K562 (cell line): Measurements from ENCODE around the gene RNF112. TPM values are rescaled to one million over a fixed set of nuclear protein-coding genes. Genes with fewer than 3 reads are reported as not detected.
A peak's percentile ranks its signal among the peaks of the same experiment; 100 is the strongest.

ENCODE experiments used
- ATAC-seq: fragments of 200-7000 bp; cut with Tn5 transposase; 3 replicates; pipeline ENCODE4 v1.9.1; 2020; ENCODE audit warnings: moderate library complexity
- BruUV-seq: library from RNA; stranded (reverse); fragments of 400-500 nt; replicated peaks from 2 replicates; lab custom pipeline; 2021; lab: Mats Ljungman, UMichigan
- CTCF ChIA-PET: fragments of 300-600 bp; formaldehyde crosslinking; extraction: SDS; loops from one replicate; lab custom pipeline; 2021; ENCODE audit warnings: low intra/inter-chr PET ratio; lab: Yijun Ruan, JAX
- POLR2A ChIA-PET: fragments of 300-600, 350-650 bp; sonication (Branson Sonifier 250); formaldehyde crosslinking; extraction: SDS; loops from one replicate; lab custom pipeline; 2021; ENCODE audit warnings: antibody characterized with exemption, inconsistent platforms; lab: Yijun Ruan, JAX
- DNase-seq, 4 experiments: peaks; one replicate each; pipeline versions ENCODE4 v3.0.0 to v3.0.0-alpha.2; 2011 to 2018; ENCODE audit warnings: low spot score in 3 of 4, mixed read lengths in 3 of 4; ENCODE audit errors: extremely low read depth in 1 of 4
- FAIRE-seq: peaks from 2 replicates; lab custom pipeline; 2011; peaks lifted over from hg19 to GRCh38; lab: Jason Lieb, UNC
- H2AFZ ChIP-seq: 2 replicates; pipeline ENCODE4 v1.6.0; 2011; ENCODE audit warnings: low read depth, low read length, control low read depth, inconsistent platforms
- H3K27ac ChIP-seq: fragments of 200-600 bp; 3 replicates; pipeline ENCODE4 v1.8.0; 2011; ENCODE audit warnings: low read depth, mild to moderate bottlenecking, control low read depth, inconsistent platforms, low read length, moderate library complexity, mixed read lengths; ENCODE audit errors: extremely low read depth
- H3K27me3 ChIP-seq, 2 experiments: fragments of 300-600 bp in 1 of 2; 2 replicates in 1 of 2; 3 replicates in 1 of 2; pipeline versions ENCODE4 v1.6.0 to v1.8.0; 2011; ENCODE audit warnings: inconsistent platforms in 2 of 2, low read length in 2 of 2, mild to moderate bottlenecking in 1 of 2, mixed read lengths in 1 of 2, moderate library complexity in 1 of 2; ENCODE audit not compliant: control insufficient read depth in 2 of 2, insufficient read depth in 2 of 2
- H3K36me3 ChIP-seq: fragments of 300-600 bp; 3 replicates; pipeline ENCODE4 v1.8.0; 2011; ENCODE audit warnings: mild to moderate bottlenecking, low read length, inconsistent platforms; ENCODE audit not compliant: control insufficient read depth, insufficient read depth
- H3K4me1 ChIP-seq, 2 experiments: fragments of 200-600 bp in 1 of 2; replicated peaks in 1 of 2; 2 replicates in 1 of 2; 3 replicates in 1 of 2; pipeline versions ENCODE4 v1.5.1 to v1.8.0; 2011; ENCODE audit warnings: inconsistent platforms in 2 of 2, low read length in 2 of 2, mild to moderate bottlenecking in 1 of 2, mixed read lengths in 1 of 2, moderate library complexity in 1 of 2; ENCODE audit not compliant: control insufficient read depth in 2 of 2, insufficient read depth in 2 of 2
- H3K4me2 ChIP-seq: 2 replicates; pipeline ENCODE4 v1.6.1; 2011; ENCODE audit warnings: low read length, control low read depth, inconsistent platforms, mixed read lengths; ENCODE audit not compliant: insufficient read depth
- H3K4me3 ChIP-seq: fragments of 200-600 bp; sonication (generic), shearing (Covaris generic); 2 replicates; pipeline ENCODE4 v1.5.1; 2016; ENCODE audit warnings: control low read depth, inconsistent platforms
- H3K79me2 ChIP-seq: fragments of 200-600 bp; 3 replicates; pipeline ENCODE4 v1.8.0; 2011; ENCODE audit warnings: low read length, inconsistent platforms; ENCODE audit not compliant: control insufficient read depth, insufficient read depth
- H3K9ac ChIP-seq, 2 experiments: 2 replicates each; pipeline versions ENCODE4 v1.6.0 to v1.6.1; 2011; ENCODE audit warnings: low read depth in 2 of 2, low read length in 2 of 2, control low read depth in 1 of 2, inconsistent platforms in 1 of 2, mild to moderate bottlenecking in 1 of 2, mixed read lengths in 1 of 2; ENCODE audit not compliant: insufficient read depth in 1 of 2
- H3K9me1 ChIP-seq: one replicate; pipeline ENCODE4 v1.6.0; 2011; ENCODE audit warnings: inconsistent platforms, mild to moderate bottlenecking, low read length, moderate library complexity; ENCODE audit not compliant: control insufficient read depth, insufficient read depth
- H3K9me3 ChIP-seq: replicated peaks from 2 replicates; pipeline ENCODE4 v1.5.1; 2011; ENCODE audit warnings: low read depth, low read length, inconsistent platforms; ENCODE audit not compliant: control insufficient read depth, insufficient read depth
- H4K20me1 ChIP-seq: replicated peaks from 2 replicates; pipeline ENCODE4 v1.6.1; 2011; ENCODE audit warnings: low read length, inconsistent platforms, mixed read lengths; ENCODE audit not compliant: control insufficient read depth, insufficient read depth
- CBX1 ChIP-seq: sonication (generic); IDR thresholded peaks from 2 replicates; pipeline ENCODE4 v1.6.1; 2016; ENCODE audit warnings: antibody characterized with exemption, low read depth, mild to moderate bottlenecking
- HNRNPLL ChIP-seq: fragments of 200-400 bp; formaldehyde crosslinking; IDR thresholded peaks from 2 replicates; pipeline ENCODE4 v1.6.1; 2017; ENCODE audit warnings: low read length, low read depth, mild to moderate bottlenecking; ENCODE audit not compliant: poor library complexity, severe bottlenecking
- MCM7 ChIP-seq, 2 experiments: fragments of 450-650 bp; IDR thresholded peaks; 2 replicates each; pipeline ENCODE4 v1.6.1; 2016 to 2018
- POLR3A ChIP-seq: IDR thresholded peaks from 2 replicates; pipeline ENCODE4 v1.6.1; 2011; ENCODE audit warnings: borderline replicate concordance, mild to moderate bottlenecking, moderate library complexity; ENCODE audit not compliant: insufficient read length, insufficient read depth; ENCODE audit errors: extremely low read depth
- RFX1 ChIP-seq: fragments of 450-650 bp; IDR thresholded peaks from 2 replicates; pipeline ENCODE4 v1.6.1; 2016; ENCODE audit warnings: mild to moderate bottlenecking, moderate library complexity
- RHOXF2B ChIP-seq: fragments of 250-450 bp; sonication (Bioruptor Pico); conservative IDR thresholded peaks from 2 replicates; pipeline ENCODE4 v1.5.1; 2021
- SNAPC5 ChIP-seq: fragments of 250-450 bp; sonication (Bioruptor Pico); IDR thresholded peaks from 2 replicates; pipeline ENCODE4 v1.8.0; 2021; ENCODE audit warnings: moderate library complexity, mild to moderate bottlenecking, inconsistent platforms
- SRF ChIP-seq, 2 experiments: fragments of 250-450, 450-650 bp in 1 of 2; sonication (Bioruptor Pico) in 1 of 2; sonication (generic) in 1 of 2; formaldehyde crosslinking; IDR thresholded peaks; 2 replicates each; pipeline versions ENCODE4 v1.5.0 to v1.5.1; 2020 to 2022; ENCODE audit warnings: mild to moderate bottlenecking in 1 of 2, missing genetic modification reagents in 1 of 2
- TSHZ1 ChIP-seq: fragments of 250-450 bp; sonication (Bioruptor Pico); IDR thresholded peaks from 2 replicates; pipeline ENCODE4 v1.4.0; 2020; ENCODE audit warnings: mild to moderate bottlenecking, moderate library complexity
- XRCC4 ChIP-seq: IDR thresholded peaks from one replicate; pipeline ENCODE4 v1.6.1; 2011; ENCODE audit not compliant: insufficient read depth, insufficient read length; ENCODE audit errors: extremely low read depth
- ZNF668 ChIP-seq: fragments of 250-450 bp; sonication (Bioruptor Pico); IDR thresholded peaks from 2 replicates; pipeline ENCODE4 v1.8.0; 2022; ENCODE audit warnings: mild to moderate bottlenecking, inconsistent platforms
- WGBS: fragments of 100-300 bp; shearing (Covaris generic); methylation state at CpG from one replicate; pipeline ENCODE4 v1.1.6; 2016; ENCODE audit warnings: low coverage, mixed read lengths; ENCODE audit not compliant: insufficient coverage; ENCODE audit errors: missing lambda C conversion rate; 5-methylcytosine and 5-hydroxymethylcytosine counted together
- in situ Hi-C: fragments of 300-500 bp; cut with MboI; formaldehyde crosslinking; loops from 4 replicates; pipeline ENCODE4 v1.15.0; 2018; ENCODE audit warnings: inconsistent platforms, mixed read lengths
- intact Hi-C: fragments of 100-400 bp; cut with micrococcal nuclease; formaldehyde crosslinking; loops from 2 replicates; pipeline ENCODE4 v1.14.2; 2022
- polyA plus RNA-seq, 8 experiments: library from polyadenylated mRNA; depleted of rRNA in 4 of 8; stranded (reverse) in 5 of 8; unstranded in 3 of 8; fragments of >200 nt; fragmentation: Nextera tagmentation in 2 of 8; fragmentation: Illumina TruSeq in 1 of 8; extraction: Ambion mirVana in 2 of 8; extraction: Trizol in 1 of 8; gene quantifications; 2 replicates each; pipeline versions ENCODE4 v1.2.1 to v1.2.3, GENCODE V29; 2011 to 2014; ENCODE audit warnings: inconsistent platforms in 1 of 8, missing spikeins in 1 of 8
- total RNA-seq, 7 experiments: library from RNA; depleted of rRNA in 6 of 7; stranded (reverse); fragments of >200 nt in 6 of 7; fragmentation: Illumina TruSeq in 2 of 7; extraction: Trizol in 2 of 7; gene quantifications; 2 replicates each; pipeline versions ENCODE4 v1.2.1 to v1.2.3, GENCODE V29; 2011 to 2021; ENCODE audit warnings: low replicate concordance in 1 of 7
- TF ChIP-seq, protein P1 (sequence below): fragments of 250-450 bp; sonication (Bioruptor Pico); IDR thresholded peaks from 2 replicates; pipeline ENCODE4 v1.9.0; 2021; ENCODE audit warnings: mild to moderate bottlenecking, inconsistent platforms

The RNF112 gene
- total and polyA plus RNA-seq, 9 of the 15 experiments (the other 6 are each of a cell fraction or from before 2014, with no cell fraction given) = 0.05 TPM; not detected in 8

GRCh38 chr17:19412510-19412909, 1.5 kb downstream of the RNF112 start:
- no peaks in the 10 kb centered on the region for H3K9me1 ChIP-seq
- no peak for TF ChIP-seq XRCC4
- no peak for TF ChIP-seq SNAPC5 (CRISPR knock-in tag)
- no peak for TF ChIP-seq MCM7 (IDR thresholded peaks at IDR 0.05)
- no peak for TF ChIP-seq TSHZ1 (CRISPR knock-in tag)
- TF ChIP-seq, protein P1, sequence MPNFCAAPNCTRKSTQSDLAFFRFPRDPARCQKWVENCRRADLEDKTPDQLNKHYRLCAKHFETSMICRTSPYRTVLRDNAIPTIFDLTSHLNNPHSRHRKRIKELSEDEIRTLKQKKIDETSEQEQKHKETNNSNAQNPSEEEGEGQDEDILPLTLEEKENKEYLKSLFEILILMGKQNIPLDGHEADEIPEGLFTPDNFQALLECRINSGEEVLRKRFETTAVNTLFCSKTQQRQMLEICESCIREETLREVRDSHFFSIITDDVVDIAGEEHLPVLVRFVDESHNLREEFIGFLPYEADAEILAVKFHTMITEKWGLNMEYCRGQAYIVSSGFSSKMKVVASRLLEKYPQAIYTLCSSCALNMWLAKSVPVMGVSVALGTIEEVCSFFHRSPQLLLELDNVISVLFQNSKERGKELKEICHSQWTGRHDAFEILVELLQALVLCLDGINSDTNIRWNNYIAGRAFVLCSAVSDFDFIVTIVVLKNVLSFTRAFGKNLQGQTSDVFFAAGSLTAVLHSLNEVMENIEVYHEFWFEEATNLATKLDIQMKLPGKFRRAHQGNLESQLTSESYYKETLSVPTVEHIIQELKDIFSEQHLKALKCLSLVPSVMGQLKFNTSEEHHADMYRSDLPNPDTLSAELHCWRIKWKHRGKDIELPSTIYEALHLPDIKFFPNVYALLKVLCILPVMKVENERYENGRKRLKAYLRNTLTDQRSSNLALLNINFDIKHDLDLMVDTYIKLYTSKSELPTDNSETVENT (CRISPR knock-in tag) = no peak
- no peak for TF ChIP-seq RFX1
- no peak for TF ChIP-seq CBX1
- no peak for TF ChIP-seq RHOXF2B (CRISPR knock-in tag)
- TF ChIP-seq ZNF668 (CRISPR knock-in tag) = no peak
- no peak for TF ChIP-seq HNRNPLL
- no peak for TF ChIP-seq SRF (CRISPR knock-in tag; IDR thresholded peaks at IDR 0.05)
- no peak for TF ChIP-seq POLR3A
- TF ChIP-seq, all 486 proteins: peak for 0
- no TSS peak for BruUV-seq
- H3K4me2 ChIP-seq = no peak overlapping the region
- no peaks in the 10 kb centered on the region for H4K20me1 ChIP-seq
- no peak for DNase-seq
- H3K36me3 ChIP-seq = no peaks in the 10 kb centered on the region
- in situ Hi-C loops = no loop called here
- no peaks in the 10 kb centered on the region for H3K79me2 ChIP-seq
- 3% methylated on average over 6 of the region's 16 CpGs for WGBS
- H3K9me3 ChIP-seq = no peaks in the 10 kb centered on the region
- no peak for FAIRE-seq
- ATAC-seq = no peak
- no peaks in the 10 kb centered on the region for H3K4me1 ChIP-seq
- H3K27ac ChIP-seq = no peak overlapping the region
- intact Hi-C loops = no loop called here
- CTCF ChIA-PET = no interaction called here
- H3K9ac ChIP-seq = 0 out of 4 replicates have a peak overlapping the region, but pooled peaks of 1 of the 2 experiments have one; percentile 9
- no peak overlapping the region for H3K4me3 ChIP-seq
- peaks cover 4 to 68% of the 10 kb centered on the region in 2 experiments for H3K27me3 ChIP-seq
- POLR2A ChIA-PET = interaction anchor here (0.6 to 0.9 kb wide), 2 partner anchors 35 to 52 kb away, joined by 3 read pairs; partner anchors contain the start of gene MAPK7
- H2AFZ ChIP-seq = no peak overlapping the region
